ENCODE measurements around the gene CHST11. TPM values are rescaled to one million over a fixed set of nuclear protein-coding genes. Genes with fewer than 3 reads are reported as not detected.

The CHST11 gene
- total and polyA plus RNA-seq, 3 donors from 2014 or later: 5.1 to 36.9 (median 23.9) TPM

GRCh38 chr12:104536841-104537240 lies 80.1 kb downstream of the CHST11 start:
- intact Hi-C loops (cut with DNase I; ENCODE audit: low total_unique reads): no loop called here
- Histone ChIP-seq H3K4me1 (peaks cover 13% of the 10 kb centered on the region), H3K9me3 (no peaks in the 10 kb centered on the region), H3K4me3 (no peak overlapping the region), H3K36me3 (ENCODE audit: low read depth, missing control alignments) (no peaks in the 10 kb centered on the region), H3K27ac (no peak overlapping the region), H3K27me3 (no peaks in the 10 kb centered on the region)
- WGBS, 2 donors: 93 to 100% methylated on average over 2 of the region's 2 CpGs
- DNase-seq: no peak
- no peak for TF ChIP-seq CTCF (IDR thresholded peaks at IDR 0.05)
- no peak for TF ChIP-seq POLR2A (IDR thresholded peaks at IDR 0.05)

DNA sequence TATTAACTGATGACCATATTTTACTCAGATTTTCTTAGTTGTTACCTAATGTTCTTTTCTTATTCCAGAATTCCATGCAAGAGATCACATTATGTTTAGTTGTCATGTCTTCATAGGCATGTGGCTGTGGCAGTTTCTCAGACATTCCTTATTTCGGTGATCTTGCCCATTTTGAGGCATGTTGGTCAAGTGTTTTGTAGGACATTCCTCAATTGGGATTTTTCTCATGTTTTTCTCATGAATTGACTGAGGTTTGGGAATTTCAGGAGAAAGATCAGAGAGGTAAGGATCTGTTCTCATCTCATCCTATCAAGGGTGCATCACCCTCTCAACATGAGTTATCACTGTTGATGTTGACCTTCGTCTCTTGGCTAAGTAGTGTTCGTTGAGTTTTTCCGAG lies 81.3 kb downstream of the CHST11 start:
- intact Hi-C loops (cut with DNase I; ENCODE audit: low total_unique reads): no loop called here
- Histone ChIP-seq H3K4me1 (peaks cover 13% of the 10 kb centered on the region), H3K9me3 (no peaks in the 10 kb centered on the region), H3K36me3 (ENCODE audit: low read depth, missing control alignments) (no peaks in the 10 kb centered on the region), H3K27ac (no peak overlapping the region), H3K4me3 (no peak overlapping the region), H3K27me3 (no peaks in the 10 kb centered on the region)
- TF ChIP-seq POLR2A (IDR thresholded peaks at IDR 0.05) (no peak), CTCF (IDR thresholded peaks at IDR 0.05) (no peak)
- DNase-seq: no peak
- 89 to 90% methylated on average over 4 of the region's 4 CpGs for WGBS, 2 donors

DNA sequence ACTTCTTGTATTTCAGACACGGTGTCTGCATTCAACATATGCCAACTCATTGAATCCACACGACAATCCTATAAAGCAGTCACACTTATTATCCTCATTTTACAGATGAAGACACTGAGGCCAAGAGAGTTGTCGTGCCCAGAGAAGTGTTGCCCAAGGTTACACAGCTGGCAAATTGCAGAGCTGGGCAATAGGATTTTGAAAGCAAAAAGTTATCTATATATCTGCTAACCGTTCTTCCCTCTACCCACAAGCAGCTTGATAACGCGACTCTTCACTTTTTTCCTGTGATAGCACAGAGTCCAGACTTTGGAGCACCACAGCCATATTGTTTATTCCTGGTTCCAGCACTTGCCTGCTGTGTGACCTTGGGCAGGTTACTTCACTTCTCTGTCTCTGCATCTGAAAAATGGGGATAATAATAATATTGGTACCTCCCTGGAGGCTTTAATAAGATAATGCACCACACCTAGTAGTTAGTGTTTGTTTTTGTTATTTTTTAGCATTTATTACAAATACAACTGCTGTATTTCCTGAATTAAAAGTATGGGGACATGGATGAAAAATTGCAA lies 82.2 kb downstream of the CHST11 start:
- WGBS, 2 donors: 89 to 94% methylated on average over 6 of the region's 6 CpGs

DNA sequence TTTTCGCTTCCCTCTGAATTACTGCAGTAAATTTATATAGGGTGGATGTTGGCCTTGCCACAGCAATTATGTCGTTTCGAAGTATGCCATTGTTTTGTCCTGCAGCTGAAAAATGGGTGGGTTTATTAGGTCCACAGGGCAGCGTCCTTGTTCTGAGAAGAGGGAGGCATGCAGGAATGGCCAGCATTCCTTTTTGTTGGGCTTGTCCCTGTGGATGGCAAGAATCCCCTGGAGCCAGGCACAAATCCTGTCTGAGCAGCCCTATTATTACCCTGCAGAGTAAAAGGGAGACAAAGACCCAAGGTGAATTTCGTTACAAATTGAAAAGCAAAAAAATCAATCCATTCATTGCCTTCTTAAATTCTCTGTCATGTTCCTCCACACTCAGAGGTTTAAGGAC lies 88.1 kb downstream of the CHST11 start:
- no peak for DNase-seq
- no peaks in the 10 kb centered on the region for H3K9me3 ChIP-seq
- intact Hi-C loops (cut with DNase I; ENCODE audit: low total_unique reads): no loop called here
- TF ChIP-seq POLR2A (IDR thresholded peaks at IDR 0.05): no peak
- TF ChIP-seq CTCF (IDR thresholded peaks at IDR 0.05): no peak
- no peak overlapping the region for H3K4me3 ChIP-seq
- H3K4me1 ChIP-seq: no peaks in the 10 kb centered on the region
- H3K36me3 ChIP-seq (ENCODE audit: low read depth, missing control alignments): no peaks in the 10 kb centered on the region
- H3K27ac ChIP-seq: no peak overlapping the region
- 87 to 88% methylated on average over 5 of the region's 5 CpGs for WGBS, 2 donors
- no peaks in the 10 kb centered on the region for H3K27me3 ChIP-seq

More for the DNA sequence above, 82.2 kb downstream of the CHST11 start:
- Histone ChIP-seq H3K4me3 (no peak overlapping the region), H3K27me3 (no peaks in the 10 kb centered on the region), H3K4me1 (peaks cover 13% of the 10 kb centered on the region), H3K27ac (no peak overlapping the region), H3K36me3 (ENCODE audit: low read depth, missing control alignments) (no peaks in the 10 kb centered on the region), H3K9me3 (no peaks in the 10 kb centered on the region)
- no peak for DNase-seq
- intact Hi-C loops (cut with DNase I; ENCODE audit: low total_unique reads): no loop called here
- no peak for TF ChIP-seq CTCF (IDR thresholded peaks at IDR 0.05)
- TF ChIP-seq POLR2A (IDR thresholded peaks at IDR 0.05): no peak

GRCh38 chr12:104546575-104546974 lies 89.8 kb downstream of the CHST11 start:
- Histone ChIP-seq H3K4me3 (no peak overlapping the region), H3K4me1 (no peaks in the 10 kb centered on the region), H3K27ac (no peak overlapping the region), H3K36me3 (ENCODE audit: low read depth, missing control alignments) (no peaks in the 10 kb centered on the region), H3K9me3 (no peaks in the 10 kb centered on the region), H3K27me3 (no peaks in the 10 kb centered on the region)
- no peak for DNase-seq
- WGBS, 2 donors: 62 to 79% methylated on average over 3 of the region's 3 CpGs
- intact Hi-C loops (cut with DNase I; ENCODE audit: low total_unique reads): no loop called here
- no peak for TF ChIP-seq CTCF (IDR thresholded peaks at IDR 0.05)
